Stimulated activated naive CD4-positive, alpha-beta T cell (primary cell): Measurements from ENCODE around the gene CACNA2D3.

Experiments
- DNase-seq, 6 experiments: peaks; one replicate each; lab custom pipeline; 2025; lab: John Stamatoyannopoulos, UW

Gene CACNA2D3

DNA sequence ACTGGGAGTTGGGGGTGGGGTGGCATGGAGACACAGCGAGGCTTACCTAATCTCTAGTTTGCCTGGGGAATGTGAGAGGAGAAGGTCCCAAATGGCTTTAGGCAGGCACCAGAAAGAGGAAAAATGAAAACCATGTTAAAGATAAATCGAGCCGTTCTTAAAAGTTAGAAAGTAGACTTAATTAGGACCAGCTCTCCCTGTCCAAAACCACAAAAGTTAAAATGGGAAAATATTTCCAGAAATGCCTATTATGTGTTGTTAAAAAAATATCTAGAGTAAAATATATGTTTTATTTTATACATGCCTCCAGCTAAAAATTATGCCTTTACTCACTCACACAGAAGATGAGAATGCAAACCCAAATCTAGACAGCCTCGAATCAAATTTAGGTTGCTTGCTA, 755.4 kb downstream of the CACNA2D3 start:
- no peak for DNase-seq

- DNase-seq = no peak
Observed at GRCh38 chr3:54878145-54878544, 755.8 kb downstream of the CACNA2D3 start.

GRCh38 chr3:54882129-54882833, 759.9 kb downstream of the CACNA2D3 start:
- DNase-seq = no peak

- no peak for DNase-seq
Observed at GRCh38 chr3:54888162-54888561, 765.8 kb downstream of the CACNA2D3 start.

- no peak for DNase-seq
Observed at GRCh38 chr3:54888873-54889272, 766.5 kb downstream of the CACNA2D3 start.

DNA sequence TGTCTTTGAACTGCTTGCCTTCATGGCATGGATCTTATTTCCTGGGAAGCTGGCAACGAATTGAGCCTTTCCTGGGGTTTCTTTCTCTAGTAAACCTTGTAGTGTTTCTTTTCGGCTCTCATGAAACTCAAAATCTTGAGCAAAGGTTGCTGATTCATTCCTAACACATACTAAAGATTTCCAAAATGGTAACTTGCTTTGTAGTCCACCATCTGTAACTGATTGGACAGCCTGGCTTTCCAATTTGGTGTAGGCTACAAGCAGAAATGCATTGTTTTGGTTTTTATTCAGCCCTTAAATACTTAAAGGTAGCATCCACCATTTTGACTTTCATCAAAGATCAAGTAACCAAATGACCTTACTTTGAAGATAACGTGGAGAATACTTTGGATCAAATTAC, 767.4 kb downstream of the CACNA2D3 start:
- DNase-seq = no peak

DNA sequence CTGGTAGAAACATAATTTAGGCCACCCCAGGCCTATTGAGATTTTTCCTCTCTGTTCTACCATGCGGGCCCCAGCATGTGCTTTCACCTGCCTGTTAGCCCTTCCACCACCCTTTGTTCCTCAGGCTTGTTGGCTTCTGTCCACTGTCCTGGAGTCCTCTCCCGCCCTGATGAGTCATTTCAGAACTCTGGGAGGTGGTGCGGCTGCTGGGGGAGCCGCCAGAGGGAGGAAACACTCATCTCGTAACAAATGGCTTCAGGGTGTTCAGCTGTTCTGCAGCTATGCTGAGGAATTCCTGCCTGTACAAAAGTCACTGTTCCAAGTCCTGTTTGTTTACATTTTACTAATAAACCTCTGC, 769.2 kb downstream of the CACNA2D3 start:
- no peak for DNase-seq

DNA sequence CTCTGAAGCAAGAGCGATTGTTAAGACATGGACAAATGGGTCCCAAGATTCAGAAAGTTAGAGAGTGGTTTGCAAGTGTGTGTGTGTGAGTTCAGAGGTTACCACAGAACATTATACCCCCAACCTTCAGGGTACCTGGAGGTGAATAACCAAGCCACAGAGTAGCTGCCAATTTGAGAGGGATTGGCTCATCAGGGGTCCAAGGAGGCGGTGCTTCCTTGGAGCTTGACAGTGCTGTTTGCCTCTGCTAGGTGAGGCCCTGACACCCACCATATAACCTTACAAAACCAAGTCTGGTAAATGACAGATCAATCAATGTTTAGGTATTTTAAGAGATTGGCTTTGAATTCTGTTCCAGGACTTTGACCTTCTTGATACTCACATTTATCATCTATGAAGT, 769.8 kb downstream of the CACNA2D3 start:
- no peak for DNase-seq

DNA sequence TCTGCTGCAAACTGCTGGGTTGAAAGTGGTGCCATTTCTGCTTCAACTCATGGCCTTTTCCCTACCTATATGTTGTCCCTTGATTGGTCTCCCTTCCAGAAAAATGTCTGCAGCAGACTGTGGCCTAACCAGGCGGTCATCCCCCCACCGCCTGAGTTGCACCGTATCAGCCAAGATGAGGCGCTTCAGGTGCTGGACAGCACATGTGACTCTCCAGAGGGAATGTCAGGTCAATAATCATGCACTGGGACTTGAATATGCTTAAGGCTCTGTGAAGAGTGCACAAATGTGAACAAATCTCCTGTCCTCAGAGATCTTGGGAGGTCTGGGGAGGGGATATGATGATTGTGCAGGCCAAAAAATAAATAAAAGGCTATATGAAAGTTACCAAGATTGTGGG, 773.3 kb downstream of the CACNA2D3 start:
- DNase-seq = no peak

DNA sequence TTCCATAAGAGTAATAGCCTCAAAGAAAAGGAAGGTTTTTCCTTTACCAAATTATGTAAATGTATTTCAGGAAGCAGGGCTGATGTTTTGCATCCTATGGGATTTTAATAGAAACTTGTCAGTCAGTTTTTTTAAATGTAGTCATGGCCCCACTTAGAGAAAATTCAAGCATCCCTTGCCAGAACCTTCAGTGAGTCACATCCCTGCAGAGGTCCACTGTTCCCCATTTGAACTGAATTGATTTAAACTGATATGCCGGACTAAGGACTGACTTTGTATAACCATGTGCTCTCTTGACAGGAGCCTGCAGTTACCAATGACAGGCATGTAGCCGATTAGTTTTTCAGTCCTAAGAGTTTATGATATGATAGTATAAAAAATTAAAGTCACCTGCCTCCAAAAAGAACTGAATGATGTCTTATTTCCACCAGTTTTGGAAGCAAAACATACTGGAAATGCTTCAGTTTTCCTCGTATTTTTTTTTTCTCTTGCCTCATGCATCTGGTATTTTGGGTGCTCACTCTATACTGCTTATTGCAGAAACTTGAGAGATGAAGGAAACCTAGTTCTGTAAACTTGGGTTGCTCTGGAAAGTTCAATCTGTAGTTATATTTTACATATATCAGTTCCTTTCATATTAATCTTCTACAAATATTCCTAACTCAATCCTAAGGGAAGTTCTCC, 774.8 kb downstream of the CACNA2D3 start:
- no peak for DNase-seq

DNA sequence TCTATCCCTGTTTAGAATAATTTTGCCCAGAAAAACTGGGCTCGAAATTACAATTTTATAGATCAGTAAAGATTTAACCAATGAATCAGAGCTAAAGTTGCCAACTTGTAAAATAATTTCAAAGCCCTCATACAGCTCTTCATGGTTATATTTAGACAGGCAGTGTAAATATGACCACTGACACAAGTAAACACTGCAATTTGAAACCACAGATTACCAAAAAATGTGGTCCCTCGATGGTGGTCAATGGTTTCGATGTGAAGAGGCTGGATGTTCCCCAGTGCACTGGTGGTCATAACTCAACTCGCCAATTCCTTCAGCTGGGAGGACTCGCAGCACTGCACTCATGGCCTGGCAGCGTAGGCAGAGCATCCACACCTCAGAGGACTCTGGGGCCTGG, 776.9 kb downstream of the CACNA2D3 start:
- DNase-seq = no peak

GRCh38 chr3:54900838-54901591, 778.7 kb downstream of the CACNA2D3 start:
- DNase-seq = no peak

DNA sequence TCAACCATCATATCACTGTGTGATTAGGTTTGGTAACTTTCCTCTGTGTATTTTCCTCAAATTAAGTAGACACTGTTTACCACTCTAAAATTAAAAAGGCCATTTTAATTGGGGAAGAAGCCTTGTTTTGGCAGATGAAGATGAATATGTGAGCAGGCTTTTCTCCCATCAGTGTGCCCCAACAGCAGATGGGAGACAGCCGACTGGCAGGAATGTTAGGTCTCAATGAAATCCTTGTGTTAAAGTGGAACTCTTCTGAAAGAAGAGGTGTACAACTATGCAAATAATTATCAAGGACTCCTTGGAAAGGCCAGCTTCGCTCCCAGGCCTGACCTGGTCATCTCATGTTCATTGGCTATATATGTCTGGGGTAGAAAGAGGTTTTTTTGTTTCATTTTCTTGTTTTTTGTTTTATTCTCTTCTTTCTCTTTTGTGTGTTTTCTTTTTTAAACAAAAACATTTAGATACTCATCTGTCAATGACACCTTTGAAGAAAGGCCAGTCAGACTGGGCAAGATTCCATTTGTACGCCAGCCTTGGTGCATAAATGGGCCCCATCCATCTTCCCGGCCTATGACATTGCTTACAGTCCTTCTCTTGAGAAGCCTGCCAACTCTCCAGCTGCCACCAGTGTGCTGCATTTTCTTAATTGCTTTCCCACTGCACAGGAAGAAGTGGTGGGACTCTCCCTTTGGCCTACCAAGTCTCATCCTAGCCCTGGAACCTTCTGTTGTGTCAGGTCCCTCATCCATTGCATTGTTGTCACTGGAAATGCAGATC, 779.7 kb downstream of the CACNA2D3 start:
- no peak for DNase-seq

DNA sequence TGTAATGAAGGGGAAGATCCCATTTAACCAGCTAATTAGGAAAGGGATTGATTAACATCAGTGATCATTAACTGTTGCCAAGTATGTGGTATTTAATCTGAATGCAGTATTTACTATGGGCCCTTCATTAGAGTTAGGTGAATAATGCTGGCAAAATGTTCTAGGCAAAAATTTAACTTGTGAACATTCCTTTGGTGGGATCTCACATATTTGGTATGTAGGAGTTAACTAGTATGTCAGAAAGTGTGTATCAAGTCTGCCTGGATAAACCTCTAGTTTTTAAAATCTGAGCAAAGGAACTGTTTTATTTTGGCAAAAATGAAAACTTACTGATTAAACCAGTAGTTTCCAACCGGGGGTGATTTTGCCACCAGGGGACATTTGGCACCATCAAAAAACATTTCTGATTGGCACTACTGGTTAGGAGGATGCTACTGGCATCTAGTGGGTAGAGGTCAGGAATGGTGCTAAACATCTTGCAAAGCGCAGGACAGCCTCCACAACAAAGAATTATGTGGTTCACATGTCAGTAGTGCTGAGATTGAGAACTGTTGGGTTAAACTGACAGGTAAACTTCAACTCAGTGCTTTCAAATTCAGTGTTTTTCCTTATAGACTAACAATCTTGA, 783.0 kb downstream of the CACNA2D3 start:
- DNase-seq = no peak

- DNase-seq = no peak
Observed at GRCh38 chr3:54905920-54906319, 783.6 kb downstream of the CACNA2D3 start.

- no peak for DNase-seq
Observed at GRCh38 chr3:54906763-54907162, 784.4 kb downstream of the CACNA2D3 start.

DNA sequence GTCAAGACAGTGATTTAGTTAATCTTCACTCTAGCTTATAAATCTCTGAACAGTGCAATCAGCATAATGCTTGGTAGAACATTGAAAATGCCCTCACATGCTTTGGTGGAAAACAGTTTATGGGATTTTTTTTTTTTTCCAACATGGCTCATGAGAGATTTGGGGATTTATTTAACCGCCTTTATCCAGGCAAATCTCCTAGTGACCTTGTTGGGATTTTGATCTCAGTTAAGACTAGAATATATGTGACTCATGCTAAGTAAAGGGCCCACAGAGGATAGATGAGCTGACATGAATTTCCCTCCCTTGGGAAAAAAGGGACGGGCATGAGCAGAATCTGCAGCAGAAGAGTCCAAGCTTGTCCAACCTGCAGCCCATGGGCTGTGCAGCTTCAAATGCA, 786.8 kb downstream of the CACNA2D3 start:
- DNase-seq = no peak

- no peak for DNase-seq
Observed at GRCh38 chr3:54914180-54914579, 791.8 kb downstream of the CACNA2D3 start.

DNA sequence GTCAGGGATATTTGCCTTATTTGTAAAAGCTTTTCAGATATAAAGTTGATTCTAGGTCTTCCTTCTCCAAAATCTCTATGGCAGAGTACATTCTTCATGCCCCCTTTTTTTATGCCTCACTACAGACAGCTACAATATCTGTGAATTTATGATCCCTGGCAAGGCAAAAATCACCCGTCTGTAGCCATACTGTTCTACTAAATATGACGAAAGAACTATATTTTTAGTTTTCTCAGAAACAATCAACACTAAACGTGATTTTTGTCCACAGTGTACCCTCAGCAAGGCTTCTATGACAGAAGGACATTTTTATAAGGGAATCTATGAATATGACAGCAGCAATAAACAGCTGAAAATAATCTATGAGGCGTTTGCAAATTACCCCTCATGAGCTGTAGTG, 792.8 kb downstream of the CACNA2D3 start:
- DNase-seq = no peak

GRCh38 chr3:54915976-54916375, 793.6 kb downstream of the CACNA2D3 start:
- no peak for DNase-seq

DNA sequence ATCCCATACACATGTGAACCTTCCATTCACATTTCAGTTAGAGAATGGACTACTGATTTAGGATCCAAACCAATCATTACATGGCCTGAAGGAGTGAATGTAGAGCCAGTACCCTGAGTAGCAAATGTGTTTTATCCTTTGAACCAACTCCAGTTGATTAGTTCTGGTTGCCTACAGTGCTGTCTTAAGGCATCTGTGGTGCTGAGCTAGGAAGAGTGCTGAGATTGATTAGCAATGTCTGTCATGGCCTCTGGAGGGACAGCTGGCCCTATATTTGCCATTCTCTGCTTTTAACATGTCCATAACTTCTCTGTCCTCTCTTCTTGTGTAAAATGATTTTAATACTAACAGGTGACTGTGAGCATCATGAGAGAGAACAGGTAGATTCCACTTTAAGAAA, 794.4 kb downstream of the CACNA2D3 start:
- no peak for DNase-seq

GRCh38 chr3:54917174-54917573, 794.8 kb downstream of the CACNA2D3 start:
- DNase-seq = no peak
